Lung (tissue), 12 donors: ENCODE data around the gene CAPNS1. TPM values are rescaled to one million over a fixed set of nuclear protein-coding genes. Genes with fewer than 3 reads are reported as not detected.

Source experiments
- ATAC-seq: fragments of 200-7000 bp; cut with Tn5 transposase; one replicate; pipeline ENCODE4 v1.9.1; 2020; ENCODE audit warnings: moderate number of reproducible peaks; ENCODE audit not compliant: insufficient read depth, low FRiP score
- DNase-seq, 3 donors: peaks; one replicate each; pipeline ENCODE4 v3.0.0-alpha.2; 2013 to 2017
- H3K27ac ChIP-seq, 2 donors: one replicate each; pipeline ENCODE4 v1.5.1; 2013; ENCODE audit warnings: mild to moderate bottlenecking in 2 of 2, moderate library complexity in 2 of 2, control low read depth in 1 of 2, inconsistent platforms in 1 of 2, low read depth in 1 of 2, low read length in 1 of 2
- H3K27me3 ChIP-seq, 3 donors: one replicate each; pipeline ENCODE4 v1.5.1; 2013; ENCODE audit warnings: low read length in 2 of 3; ENCODE audit not compliant: control insufficient read depth in 3 of 3, insufficient read depth in 3 of 3
- H3K36me3 ChIP-seq, 4 donors: one replicate each; pipeline ENCODE4 v1.5.1; 2013; ENCODE audit warnings: low read length in 4 of 4, mild to moderate bottlenecking in 1 of 4, moderate library complexity in 1 of 4; ENCODE audit not compliant: control insufficient read depth in 4 of 4, insufficient read depth in 4 of 4
- H3K4me1 ChIP-seq, 5 donors: one replicate each; pipeline ENCODE4 v1.5.1; 2013; ENCODE audit warnings: low read length in 5 of 5, mild to moderate bottlenecking in 2 of 5, moderate library complexity in 1 of 5; ENCODE audit not compliant: control insufficient read depth in 5 of 5, insufficient read depth in 5 of 5
- H3K4me3 ChIP-seq: one replicate; pipeline ENCODE4 v1.5.1; 2013; ENCODE audit warnings: mild to moderate bottlenecking, control low read depth, moderate library complexity
- H3K9ac ChIP-seq, 2 donors: one replicate each; pipeline ENCODE4 v1.5.1; 2013; ENCODE audit warnings: low read length in 2 of 2, control low read depth in 1 of 2; ENCODE audit not compliant: insufficient read depth in 1 of 2
- H3K9me3 ChIP-seq, 4 donors: one replicate each; pipeline ENCODE4 v1.5.1; 2013; ENCODE audit warnings: low read length in 3 of 4, mild to moderate bottlenecking in 1 of 4, moderate library complexity in 1 of 4; ENCODE audit not compliant: control insufficient read depth in 4 of 4, insufficient read depth in 3 of 4
- CTCF ChIP-seq: IDR thresholded peaks from 2 replicates; pipeline ENCODE4 v1.5.1; 2012; ENCODE audit warnings: mild to moderate bottlenecking; ENCODE audit errors: control extremely low read depth, extremely low read depth
- WGBS, 2 donors: extraction: QIAGEN DNeasy Blood & Tissue Kit; methylation state at CpG; one replicate each; pipeline ENCODE4 v1.1.7; 2013; 5-methylcytosine and 5-hydroxymethylcytosine counted together
- polyA plus RNA-seq, 2 donors: library from polyadenylated mRNA; stranded (reverse); fragments of 200-250 nt; gene quantifications; one replicate each; pipeline ENCODE4 v1.2.1, GENCODE V29; 2013
- total RNA-seq, 2 donors: library from RNA; depleted of rRNA in 1 of 2; stranded (reverse); fragments of >200 nt in 1 of 2; gene quantifications; one replicate each; pipeline ENCODE4 v1.2.1, GENCODE V29; 2014 to 2021
- donor health status: control.
- donor health status: control.
- donor health status: Bipolar disorder and iron deficiency.
- donor health status: healthy.
- donor health status: DM: yes; HTN: yes; CAD: no.

Gene CAPNS1
- total and polyA plus RNA-seq, 4 donors, result 201 to 743 (median 671) TPM

- DNase-seq (no peak), ATAC-seq (no peak)
- Histone ChIP-seq H3K36me3 (peaks cover 0 to 9% (median 5%) of the 10 kb centered on the region in 4 donors), H3K27me3 (no peaks in the 10 kb centered on the region), H3K9ac (no peak overlapping the region), H3K9me3 (no peaks in the 10 kb centered on the region), H3K4me3 (no peak overlapping the region), H3K27ac (no peak overlapping the region), H3K4me1 (no peaks in the 10 kb centered on the region)
- TF ChIP-seq CTCF, result no peak
- WGBS, 2 donors, result 85 to 94% methylated on average over 5 of the region's 5 CpGs
Measured at GRCh38 chr19:36106991-36107390, 32.9 kb upstream of the CAPNS1 start.

GRCh38 chr19:36108684-36109083 is 31.2 kb upstream of the CAPNS1 start:
- 95% methylated on average over 3 of the region's 3 CpGs for WGBS, 2 donors
- peaks cover 0 to 17% (median 8%) of the 10 kb centered on the region in 4 donors for H3K36me3 ChIP-seq

GRCh38 chr19:36110487-36111199 is 29.2 kb upstream of the CAPNS1 start, which contains the start of gene OVOL3:
Gene OVOL3 (plus strand): TSS chr19:36111143. CDS start chr19:36111203, 60 bp downstream.
- Histone ChIP-seq H3K36me3 (peaks cover 0 to 17% (median 8%) of the 10 kb centered on the region in 4 donors), H3K9ac (no peak within 1 kb of the TSS), H3K27ac (no peak within 1 kb of the TSS), H3K4me3 (no peak within 1 kb of the TSS), H3K4me1 (peaks cover 0 to 7% (median 0%) of the 10 kb centered on the region in 5 donors), H3K9me3 (no peaks in the 10 kb centered on the region), H3K27me3 (no peaks in the 10 kb centered on the region)
- 89 to 100% methylated on average over 1 of the region's 1 CpG for WGBS, 2 donors
- DNase-seq (no peak), ATAC-seq (no peak)
- TF ChIP-seq CTCF, result no peak

More at GRCh38 chr19:36108684-36109083, 31.2 kb upstream of the CAPNS1 start:
- no peak for DNase-seq
- Histone ChIP-seq H3K4me1 (peaks cover 0 to 3% (median 0%) of the 10 kb centered on the region in 5 donors), H3K9me3 (no peaks in the 10 kb centered on the region), H3K4me3 (no peak overlapping the region), H3K27me3 (no peaks in the 10 kb centered on the region), H3K27ac (no peak overlapping the region), H3K9ac (no peak overlapping the region)
- ATAC-seq, result no peak
- TF ChIP-seq CTCF, result no peak
